ENCODE data around the gene STX10. TPM values are rescaled to one million over a fixed set of nuclear protein-coding genes. Genes with fewer than 3 reads are reported as not detected.

STX10 gene
- total RNA-seq, 1 experiment from 2014 or later = 19.3 TPM

GRCh38 chr19:13118424-13119193 is 31.6 kb downstream of the STX10 start:
- peak overlapping the region; percentile 80 for H3K4me3 Mint-ChIP-seq (ENCODE audit: unreplicated experiment)
- H3K27ac Mint-ChIP-seq (ENCODE audit: unreplicated experiment) = peak overlapping the region; percentile 53
- TF ChIP-seq, protein P1, sequence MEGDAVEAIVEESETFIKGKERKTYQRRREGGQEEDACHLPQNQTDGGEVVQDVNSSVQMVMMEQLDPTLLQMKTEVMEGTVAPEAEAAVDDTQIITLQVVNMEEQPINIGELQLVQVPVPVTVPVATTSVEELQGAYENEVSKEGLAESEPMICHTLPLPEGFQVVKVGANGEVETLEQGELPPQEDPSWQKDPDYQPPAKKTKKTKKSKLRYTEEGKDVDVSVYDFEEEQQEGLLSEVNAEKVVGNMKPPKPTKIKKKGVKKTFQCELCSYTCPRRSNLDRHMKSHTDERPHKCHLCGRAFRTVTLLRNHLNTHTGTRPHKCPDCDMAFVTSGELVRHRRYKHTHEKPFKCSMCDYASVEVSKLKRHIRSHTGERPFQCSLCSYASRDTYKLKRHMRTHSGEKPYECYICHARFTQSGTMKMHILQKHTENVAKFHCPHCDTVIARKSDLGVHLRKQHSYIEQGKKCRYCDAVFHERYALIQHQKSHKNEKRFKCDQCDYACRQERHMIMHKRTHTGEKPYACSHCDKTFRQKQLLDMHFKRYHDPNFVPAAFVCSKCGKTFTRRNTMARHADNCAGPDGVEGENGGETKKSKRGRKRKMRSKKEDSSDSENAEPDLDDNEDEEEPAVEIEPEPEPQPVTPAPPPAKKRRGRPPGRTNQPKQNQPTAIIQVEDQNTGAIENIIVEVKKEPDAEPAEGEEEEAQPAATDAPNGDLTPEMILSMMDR (IDR thresholded peaks at IDR 0.05; ENCODE audit: insufficient read depth in 1 of 2, low read depth in 1 of 2, low read length in 1 of 2, severe bottlenecking in 1 of 2, unreplicated experiment in 1 of 2) = no peak
- Histone ChIP-seq H3K27me3 (replicated peaks; ENCODE audit: control insufficient read depth, insufficient read depth, low read length) (no peaks in the 10 kb centered on the region), H3K4me1 (no peaks in the 10 kb centered on the region), H3K4me3 (ENCODE audit: low read depth, low read length) (peak overlapping the region; percentile 93), H3K9me3 (no peaks in the 10 kb centered on the region), H3K36me3 (ENCODE audit: control insufficient read depth, insufficient read depth, low read length) (peaks cover 1% of the 10 kb centered on the region)
- ChIA-PET POLR2A (interaction anchor here (0.9 to 1.0 kb wide), 3 partner anchors 9 to 45 kb away, joined by 3 to 6 read pairs (median 4); no protein-coding TSS in a partner anchor), CTCF (interaction anchor here (0.5 to 0.9 kb wide), 3 partner anchors 11 to 153 kb away, joined by 3 to 6 read pairs (median 5); no protein-coding TSS in a partner anchor)
- no peaks in the 10 kb centered on the region for H3K9me3 Mint-ChIP-seq (ENCODE audit: unreplicated experiment)
- no TSS peak for BruUV-seq (replicated peaks)
- peaks cover 23% of the 10 kb centered on the region for H3K36me3 Mint-ChIP-seq (ENCODE audit: insufficient read depth, unreplicated experiment)
- peaks cover 6% of the 10 kb centered on the region for H3K4me1 Mint-ChIP-seq (ENCODE audit: low read depth, unreplicated experiment)
- DNase-seq = peak; percentile 69 to 82
- intact Hi-C loops (cut with micrococcal nuclease; ENCODE audit: unreplicated experiment) = no loop called here
- no peaks in the 10 kb centered on the region for H3K27me3 Mint-ChIP-seq (ENCODE audit: insufficient read depth, unreplicated experiment)

- peak within 1 kb of the TSS; percentile 100 for H3K4me3 Mint-ChIP-seq (ENCODE audit: unreplicated experiment)
- POLR2A ChIA-PET = interaction anchor here (0.7 to 1.0 kb wide), 4 partner anchors 10 to 46 kb away, joined by 3 to 6 read pairs (median 4); no protein-coding TSS in a partner anchor
- peak; percentile 87 to 93 for DNase-seq
Measured at GRCh38 chr19:13117772-13118423, 32.3 kb downstream of the STX10 start, which contains the start of gene NACC1. Gene NACC1 (plus strand): TSS chr19:13118264. CDS start chr19:13135208, 16,944 bp downstream.

More at GRCh38 chr19:13117772-13118423, 32.3 kb downstream of the STX10 start, which contains the start of gene NACC1:
- Histone ChIP-seq H3K9me3 (no peaks in the 10 kb centered on the region), H3K27me3 (replicated peaks; ENCODE audit: control insufficient read depth, insufficient read depth, low read length) (no peaks in the 10 kb centered on the region), H3K36me3 (ENCODE audit: control insufficient read depth, insufficient read depth, low read length) (peaks cover 1% of the 10 kb centered on the region), H3K4me1 (no peaks in the 10 kb centered on the region), H3K4me3 (ENCODE audit: low read depth, low read length) (peak within 1 kb of the TSS; percentile 93)
- H3K4me1 Mint-ChIP-seq (ENCODE audit: low read depth, unreplicated experiment) = peaks cover 6% of the 10 kb centered on the region
- TF ChIP-seq, protein P1 (IDR thresholded peaks at IDR 0.05; ENCODE audit: insufficient read depth in 1 of 2, low read depth in 1 of 2, low read length in 1 of 2, severe bottlenecking in 1 of 2, unreplicated experiment in 1 of 2) = no peak
- CTCF ChIA-PET = interaction anchor here (0.5 to 0.9 kb wide), 4 partner anchors 10 to 152 kb away, joined by 3 to 5 read pairs (median 4); no protein-coding TSS in a partner anchor
- peaks cover 23% of the 10 kb centered on the region for H3K36me3 Mint-ChIP-seq (ENCODE audit: insufficient read depth, unreplicated experiment)
- H3K9me3 Mint-ChIP-seq (ENCODE audit: unreplicated experiment) = no peaks in the 10 kb centered on the region
- H3K27ac Mint-ChIP-seq (ENCODE audit: unreplicated experiment) = peak within 1 kb of the TSS; percentile 96
- intact Hi-C loops (cut with micrococcal nuclease; ENCODE audit: unreplicated experiment) = loop anchor here (2.0 kb wide), 1 partner anchor 33 kb away; the partner anchor contains the start of genes IER2 and STX10
- no peaks in the 10 kb centered on the region for H3K27me3 Mint-ChIP-seq (ENCODE audit: insufficient read depth, unreplicated experiment)
- no TSS peak for BruUV-seq (replicated peaks)

Measured in Caco-2 (cell line).